CD14-positive monocyte (primary cell): ENCODE results near the gene TADA2A. TPM values are rescaled to one million over a fixed set of nuclear protein-coding genes. Genes with fewer than 3 reads are reported as not detected.

ENCODE experiments used
- DNase-seq, 3 donors: peaks; one replicate each; pipeline ENCODE4 v3.0.0-alpha.2; 2011 to 2022
- H2AFZ ChIP-seq: 2 replicates; pipeline ENCODE4 v1.6.0; 2012; ENCODE audit warnings: mild to moderate bottlenecking, low read depth, low read length, inconsistent platforms; ENCODE audit not compliant: insufficient read depth, poor library complexity, severe bottlenecking
- H3K27ac ChIP-seq, 2 donors: 1 replicate in 1 of 2; 2 replicates in 1 of 2; pipeline ENCODE4 v1.5.1; 2012 to 2013; ENCODE audit warnings: low read length in 2 of 2, control low read depth in 1 of 2, inconsistent platforms in 1 of 2, low read depth in 1 of 2, mild to moderate bottlenecking in 1 of 2
- H3K27me3 ChIP-seq, 2 donors: one replicate each; pipeline versions ENCODE4 v1.6.0 to v1.6.1; 2011 to 2013; ENCODE audit warnings: low read length in 2 of 2; ENCODE audit not compliant: control insufficient read depth in 2 of 2, insufficient read depth in 2 of 2
- H3K36me3 ChIP-seq, 2 donors: replicated peaks in 1 of 2; 1 replicate in 1 of 2; 2 replicates in 1 of 2; pipeline versions ENCODE4 v1.5.1 to v1.6.1; 2012 to 2013; ENCODE audit warnings: low read length in 2 of 2, control low read depth in 1 of 2, inconsistent platforms in 1 of 2, mild to moderate bottlenecking in 1 of 2; ENCODE audit not compliant: insufficient read depth in 2 of 2, control insufficient read depth in 1 of 2
- H3K4me1 ChIP-seq, 2 donors: 1 replicate in 1 of 2; 2 replicates in 1 of 2; pipeline versions ENCODE4 v1.5.1 to v1.6.1; 2012 to 2013; ENCODE audit warnings: low read length in 2 of 2, control low read depth in 1 of 2, inconsistent platforms in 1 of 2, mild to moderate bottlenecking in 1 of 2, moderate library complexity in 1 of 2; ENCODE audit not compliant: insufficient read depth in 2 of 2, control insufficient read depth in 1 of 2
- H3K4me2 ChIP-seq: replicated peaks from 2 replicates; pipeline ENCODE3; 2012; ENCODE audit warnings: low read length, moderate library complexity, mild to moderate bottlenecking; ENCODE audit not compliant: poor library complexity, severe bottlenecking; ENCODE audit errors: extremely low read depth
- H3K4me3 ChIP-seq, 3 experiments: fragments of 200-600 bp in 1 of 3; sonication (generic) in 1 of 3; replicated peaks in 1 of 3; 1 replicate in 2 of 3; 2 replicates in 1 of 3; pipeline ENCODE4 v1.5.1; 2011 to 2013; ENCODE audit warnings: low read length in 3 of 3, mild to moderate bottlenecking in 3 of 3, control low read depth in 2 of 3, low read depth in 2 of 3, inconsistent platforms in 1 of 3, moderate library complexity in 1 of 3
- H3K79me2 ChIP-seq: 2 replicates; pipeline ENCODE4 v1.6.0; 2012; ENCODE audit warnings: mild to moderate bottlenecking, control low read depth, inconsistent platforms, low read length, moderate library complexity; ENCODE audit not compliant: insufficient read depth
- H3K9ac ChIP-seq: 2 replicates; pipeline ENCODE4 v1.6.0; 2017; ENCODE audit warnings: low read length, mild to moderate bottlenecking; ENCODE audit not compliant: insufficient read depth, poor library complexity, severe bottlenecking
- H3K9me3 ChIP-seq, 2 donors: replicated peaks in 1 of 2; 1 replicate in 1 of 2; 2 replicates in 1 of 2; pipeline versions ENCODE4 v1.5.1 to v1.6.1; 2012 to 2013; ENCODE audit warnings: low read length in 2 of 2, control low read depth in 1 of 2; ENCODE audit not compliant: control insufficient read depth in 1 of 2, insufficient read depth in 1 of 2
- H4K20me1 ChIP-seq: 2 replicates; pipeline ENCODE4 v1.6.0; 2012; ENCODE audit warnings: mild to moderate bottlenecking, low read length, control low read depth, moderate library complexity; ENCODE audit not compliant: insufficient read depth
- H3K27ac Mint-ChIP-seq, 7 donors: one replicate each; pipeline ENCODE4 v1.8.0; 2020; ENCODE audit warnings: mild to moderate bottlenecking in 7 of 7, mixed read lengths in 7 of 7, moderate library complexity in 6 of 7, inconsistent platforms in 2 of 7
- H3K27me3 Mint-ChIP-seq, 3 donors: one replicate each; pipeline ENCODE4 v1.8.0; 2021 to 2022; ENCODE audit warnings: low read depth in 3 of 3, mild to moderate bottlenecking in 3 of 3, mixed read lengths in 3 of 3, moderate library complexity in 3 of 3, inconsistent platforms in 1 of 3
- H3K36me3 Mint-ChIP-seq, 2 donors: one replicate each; pipeline ENCODE4 v1.8.0; 2020; ENCODE audit warnings: mixed read lengths in 2 of 2, inconsistent platforms in 1 of 2, mild to moderate bottlenecking in 1 of 2
- H3K4me1 Mint-ChIP-seq: one replicate; pipeline ENCODE4 v1.8.0; 2020; ENCODE audit warnings: mild to moderate bottlenecking, mixed read lengths
- H3K4me3 Mint-ChIP-seq, 2 donors: one replicate each; pipeline ENCODE4 v1.8.0; 2020; ENCODE audit warnings: mild to moderate bottlenecking in 2 of 2, mixed read lengths in 2 of 2, moderate library complexity in 1 of 2
- H3K9me3 Mint-ChIP-seq, 7 donors: one replicate each; pipeline ENCODE4 v1.8.0; 2020 to 2022; ENCODE audit warnings: mixed read lengths in 7 of 7, mild to moderate bottlenecking in 6 of 7, moderate library complexity in 6 of 7, inconsistent platforms in 2 of 7
- WGBS: methylation state at CpG from one replicate; pipeline ENCODE4 v1.1.5; 2013; ENCODE audit warnings: missing lambda C conversion rate; ENCODE audit not compliant: insufficient coverage; 5-methylcytosine and 5-hydroxymethylcytosine counted together
- intact Hi-C, 2 donors: fragments of 100-400 bp; cut with micrococcal nuclease; formaldehyde crosslinking; loops; one replicate each; pipeline versions ENCODE4 v1.15.0 to v1.15.1; 2023
- polyA plus RNA-seq, 3 donors: library from polyadenylated mRNA; depleted of rRNA in 1 of 3; unstranded in 2 of 3; stranded (reverse) in 1 of 3; fragments of 300-500 nt in 2 of 3; fragments of >200 nt in 1 of 3; fragmentation: Illumina TruSeq in 2 of 3; gene quantifications; 1 replicate in 2 of 3; 2 replicates in 1 of 3; pipeline ENCODE4 v1.2.3, GENCODE V29; 2012 to 2021
- TF ChIP-seq, protein P1 (sequence below): fragments of 200-600 bp; IDR thresholded peaks from one replicate; pipeline ENCODE4 v1.8.0; 2022; ENCODE audit warnings: antibody characterized with exemption, mild to moderate bottlenecking

TADA2A gene
- polyA plus RNA-seq, 3 donors, result 2.9 to 8.2 (median 4.3) TPM

- Mint-ChIP-seq H3K27me3 (peaks cover 23 to 37% (median 25%) of the 10 kb centered on the region in 3 donors), H3K9me3 (peaks cover 0 to 5% (median 0%) of the 10 kb centered on the region in 7 donors), H3K4me3 (peak overlapping the region; percentile 96 to 97), H3K4me1 (peaks cover 32% of the 10 kb centered on the region), H3K27ac (peak overlapping the region in 4 of 7 donors; percentile 17 to 82 (median 71)), H3K36me3 (peaks cover 0 to 4% of the 10 kb centered on the region in 2 donors)
- peak overlapping the region; percentile 84 for H2AFZ ChIP-seq
- peak overlapping the region; percentile 35 to 81 (median 57) for H3K4me3 ChIP-seq
- H3K27me3 ChIP-seq, result peaks cover 0 to 36% of the 10 kb centered on the region in 2 donors
- H3K4me1 ChIP-seq, result peaks cover 21 to 32% of the 10 kb centered on the region in 2 donors
- WGBS, result under 1% methylated on average over 38 of the region's 56 CpGs
- DNase-seq, result peak in 1 of 3 donors; percentile 8
- peak overlapping the region; percentile 42 for H3K9ac ChIP-seq
- H4K20me1 ChIP-seq, result no peaks in the 10 kb centered on the region
- TF ChIP-seq, protein P1, sequence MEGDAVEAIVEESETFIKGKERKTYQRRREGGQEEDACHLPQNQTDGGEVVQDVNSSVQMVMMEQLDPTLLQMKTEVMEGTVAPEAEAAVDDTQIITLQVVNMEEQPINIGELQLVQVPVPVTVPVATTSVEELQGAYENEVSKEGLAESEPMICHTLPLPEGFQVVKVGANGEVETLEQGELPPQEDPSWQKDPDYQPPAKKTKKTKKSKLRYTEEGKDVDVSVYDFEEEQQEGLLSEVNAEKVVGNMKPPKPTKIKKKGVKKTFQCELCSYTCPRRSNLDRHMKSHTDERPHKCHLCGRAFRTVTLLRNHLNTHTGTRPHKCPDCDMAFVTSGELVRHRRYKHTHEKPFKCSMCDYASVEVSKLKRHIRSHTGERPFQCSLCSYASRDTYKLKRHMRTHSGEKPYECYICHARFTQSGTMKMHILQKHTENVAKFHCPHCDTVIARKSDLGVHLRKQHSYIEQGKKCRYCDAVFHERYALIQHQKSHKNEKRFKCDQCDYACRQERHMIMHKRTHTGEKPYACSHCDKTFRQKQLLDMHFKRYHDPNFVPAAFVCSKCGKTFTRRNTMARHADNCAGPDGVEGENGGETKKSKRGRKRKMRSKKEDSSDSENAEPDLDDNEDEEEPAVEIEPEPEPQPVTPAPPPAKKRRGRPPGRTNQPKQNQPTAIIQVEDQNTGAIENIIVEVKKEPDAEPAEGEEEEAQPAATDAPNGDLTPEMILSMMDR, result peak; percentile 28
- peak overlapping the region; percentile 95 for H3K4me2 ChIP-seq
- H3K9me3 ChIP-seq, result no peaks in the 10 kb centered on the region
- intact Hi-C loops, result no loop called here
- no peaks in the 10 kb centered on the region for H3K79me2 ChIP-seq
- no peak overlapping the region for H3K27ac ChIP-seq
- no peaks in the 10 kb centered on the region for H3K36me3 ChIP-seq
Measured at GRCh38 chr17:37490022-37490587, 83.4 kb downstream of the TADA2A start.

GRCh38 chr17:37490638-37491614 lies 84.2 kb downstream of the TADA2A start:
- H2AFZ ChIP-seq, result peak overlapping the region; percentile 84
- Mint-ChIP-seq H3K9me3 (peaks cover 0 to 5% (median 0%) of the 10 kb centered on the region in 7 donors), H3K4me1 (peaks cover 32% of the 10 kb centered on the region), H3K36me3 (peaks cover 0 to 4% of the 10 kb centered on the region in 2 donors), H3K4me3 (peak overlapping the region; percentile 96 to 97), H3K27ac (peak overlapping the region in 4 of 7 donors; percentile 17 to 75 (median 56)), H3K27me3 (peaks cover 23 to 37% (median 25%) of the 10 kb centered on the region in 3 donors)
- peak overlapping the region in 1 of 2 donors; percentile 29 for H3K27ac ChIP-seq
- 28% methylated on average over 14 of the region's 24 CpGs for WGBS
- H3K4me2 ChIP-seq, result peak overlapping the region; percentile 95
- intact Hi-C loops, result no loop called here
- H3K79me2 ChIP-seq, result no peaks in the 10 kb centered on the region
- H3K27me3 ChIP-seq, result peaks cover 0 to 36% of the 10 kb centered on the region in 2 donors
- peak overlapping the region; percentile 42 for H3K9ac ChIP-seq
- H4K20me1 ChIP-seq, result no peaks in the 10 kb centered on the region
- H3K4me1 ChIP-seq, result peaks cover 21 to 32% of the 10 kb centered on the region in 2 donors
- DNase-seq, result peak; percentile 11 to 45 (median 21)
- H3K36me3 ChIP-seq, result no peaks in the 10 kb centered on the region
- H3K4me3 ChIP-seq, result peak overlapping the region; percentile 35 to 81 (median 57)
- no peaks in the 10 kb centered on the region for H3K9me3 ChIP-seq
- TF ChIP-seq, protein P1, result no peak
